GM21737 (cell line): ENCODE measurements around the gene MOCS2.

Source experiments
- ATAC-seq: cut with Tn5 transposase; IDR thresholded peaks from one replicate; pipeline ENCODE4 v1.9.1; 2021; ENCODE audit warnings: mild to moderate bottlenecking, moderate library complexity; ENCODE audit not compliant: unreplicated experiment

The MOCS2 gene

GRCh38 chr5:53055365-53055764 is 54.2 kb downstream of the MOCS2 start:
- ATAC-seq: no peak

DNA sequence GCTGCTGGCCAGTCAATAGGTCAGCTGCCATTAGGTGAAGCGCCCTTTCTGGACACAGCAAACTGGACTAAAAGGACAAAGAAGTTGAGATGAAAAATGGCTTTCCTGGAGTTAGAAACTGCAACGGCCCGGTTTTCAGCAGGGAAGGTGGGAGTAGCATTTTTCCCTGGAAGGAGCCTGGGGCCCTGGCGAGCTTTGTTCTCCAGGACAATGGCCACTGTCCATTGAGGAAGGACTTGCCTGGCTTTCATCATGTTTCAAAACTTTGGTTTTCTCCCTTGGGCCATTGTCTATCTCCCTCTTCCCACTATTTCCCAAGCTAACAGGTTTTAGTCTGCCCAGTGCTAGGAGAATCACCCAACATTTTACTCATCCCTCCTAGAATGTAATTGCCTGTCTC is 56.2 kb downstream of the MOCS2 start:
- no peak for ATAC-seq

DNA sequence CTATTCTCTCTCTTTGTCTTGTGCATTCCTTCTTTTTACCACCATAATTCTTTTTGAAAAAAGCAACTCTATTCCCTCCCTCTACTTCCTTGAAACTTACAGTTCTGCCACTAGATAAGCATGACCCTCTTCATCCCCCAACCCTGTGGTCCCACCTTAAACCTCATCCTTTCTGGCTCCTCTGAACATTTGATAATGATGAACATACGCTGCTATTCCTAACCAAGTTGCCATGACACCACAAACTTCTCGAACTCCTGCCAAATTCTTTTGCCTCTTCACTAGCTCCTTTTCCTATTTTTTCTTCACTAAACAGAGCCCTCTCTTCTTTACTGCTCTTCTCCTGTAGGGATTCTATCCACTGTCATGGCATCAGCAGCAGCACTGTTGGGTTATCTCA is 57.1 kb downstream of the MOCS2 start:
- no peak for ATAC-seq

GRCh38 chr5:53048248-53048647 is 61.3 kb downstream of the MOCS2 start:
- no peak for ATAC-seq
